C1 segment of cervical spinal cord (tissue), 14 donors: ENCODE measurements around the gene SAXO1.

ENCODE experiments used
- DNase-seq, 14 donors: peaks; one replicate each; lab custom pipeline; 2025; lab: John Stamatoyannopoulos, UW

The SAXO1 gene

DNA sequence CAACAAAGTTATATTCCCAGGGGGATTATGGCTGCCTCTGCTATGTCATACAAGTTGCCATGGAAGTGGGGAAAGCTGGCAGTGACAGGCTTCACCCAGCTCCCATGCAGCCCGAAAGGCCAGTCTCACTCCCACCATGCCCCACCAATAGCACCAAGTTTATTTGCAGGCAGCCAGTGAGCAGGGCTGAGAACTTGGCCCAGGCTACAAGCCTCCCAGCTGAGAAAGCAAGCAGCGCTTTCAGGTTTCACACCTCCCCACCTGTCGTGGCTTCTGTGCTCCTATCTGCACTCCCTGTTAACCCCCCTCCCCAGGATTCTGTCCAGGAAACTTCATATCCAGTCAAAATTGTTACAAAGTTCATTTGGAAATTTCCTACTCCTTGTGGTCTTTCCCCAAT, 155.0 kb downstream of the SAXO1 start:
- DNase-seq: no peak
